ENCODE results near the gene AATF. TPM values are rescaled to one million over a fixed set of nuclear protein-coding genes. Genes with fewer than 3 reads are reported as not detected.
A peak's percentile ranks its signal among the peaks of the same experiment; 100 is the strongest.

Gene AATF
- total and polyA plus RNA-seq, 9 of the 15 experiments (the other 6 are each of a cell fraction or from before 2014, with no cell fraction given), result 34.5 to 133 (median 90.1) TPM

GRCh38 chr17:37082985-37083384, 134.2 kb downstream of the AATF start:
- 88% methylated on average over 4 of the region's 4 CpGs for WGBS (ENCODE audit: insufficient coverage, low coverage, missing lambda C conversion rate)
- no TSS peak for BruUV-seq (replicated peaks)
- H3K9ac ChIP-seq (ENCODE audit: insufficient read depth in 1 of 2, low read depth in 2 of 2, low read length in 2 of 2), result no peak overlapping the region
- TF ChIP-seq, protein P1, sequence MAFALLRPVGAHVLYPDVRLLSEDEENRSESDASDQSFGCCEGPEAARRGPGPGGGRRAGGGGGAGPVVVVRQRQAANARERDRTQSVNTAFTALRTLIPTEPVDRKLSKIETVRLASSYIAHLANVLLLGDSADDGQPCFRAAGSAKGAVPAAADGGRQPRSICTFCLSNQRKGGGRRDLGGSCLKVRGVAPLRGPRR (CRISPR knock-in tag; IDR thresholded peaks at IDR 0.05), result no peak
- no peak for TF ChIP-seq SRSF9 (IDR thresholded peaks at IDR 0.05; ENCODE audit: borderline replicate concordance, low read depth, low read length)
- no peak for TF ChIP-seq PURB (CRISPR knock-in tag; IDR thresholded peaks at IDR 0.05; ENCODE audit: low read depth)
- no peak for TF ChIP-seq CBX2 (IDR thresholded peaks at IDR 0.05; ENCODE audit: insufficient read depth, low read length, poor library complexity, severe bottlenecking)
- TF ChIP-seq RBM34 (IDR thresholded peaks at IDR 0.05; ENCODE audit: borderline replicate concordance, insufficient read depth, low read length), result no peak
- TF ChIP-seq MLX (CRISPR knock-in tag; conservative IDR thresholded peaks at IDR 0.05), result no peak
- TF ChIP-seq MECOM (CRISPR knock-in tag; IDR thresholded peaks at IDR 0.05), result no peak
- TF ChIP-seq POLR2H (tag; IDR thresholded peaks at IDR 0.05; ENCODE audit: low read depth), result no peak
- no peak for TF ChIP-seq GMEB1 (CRISPR knock-in tag; IDR thresholded peaks at IDR 0.05)
- TF ChIP-seq SMAD3 (CRISPR knock-in tag; conservative IDR thresholded peaks at IDR 0.05), result no peak
- TF ChIP-seq MYNN (IDR thresholded peaks at IDR 0.05), result 0 out of 2 replicates have a peak, but pooled peaks have one; percentile 20
- no peak for TF ChIP-seq MYNN (CRISPR knock-in tag; IDR thresholded peaks at IDR 0.05)
- no peak for TF ChIP-seq ZKSCAN1 (IDR thresholded peaks at IDR 0.05; ENCODE audit: low read depth, low read length)
- TF ChIP-seq POLR2A (conservative IDR thresholded peaks at IDR 0.05), result peak; percentile 59
- TF ChIP-seq POLR2G (IDR thresholded peaks at IDR 0.05; ENCODE audit: low read depth, low read length), result 0 out of 2 replicates have a peak, but pooled peaks have one; percentile 33
- TF ChIP-seq RBM39 (optimal IDR thresholded peaks at IDR 0.05; ENCODE audit: low read depth, low read length), result no peak
- no peak for TF ChIP-seq MED1 (CRISPR knock-in tag; IDR thresholded peaks at IDR 0.05; ENCODE audit: borderline replicate concordance)
- TF ChIP-seq SUPT5H (IDR thresholded peaks at IDR 0.05), result 0 out of 2 replicates have a peak, but pooled peaks have one; percentile 55
- TF ChIP-seq CHCHD3 (CRISPR knock-in tag; IDR thresholded peaks at IDR 0.05), result no peak
- TF ChIP-seq ZNF639 (CRISPR knock-in tag; conservative IDR thresholded peaks at IDR 0.05 in 1 of 2, IDR thresholded peaks at IDR 0.05 in 1 of 2), result no peak
- TF ChIP-seq RBM17 (IDR thresholded peaks at IDR 0.05; ENCODE audit: borderline replicate concordance, low read depth, low read length), result no peak

More at GRCh38 chr17:37082985-37083384, 134.2 kb downstream of the AATF start:
- Histone ChIP-seq H3K4me1 (replicated peaks in 1 of 2; ENCODE audit: control insufficient read depth in 2 of 2, insufficient read depth in 2 of 2, low read length in 2 of 2) (no peaks in the 10 kb centered on the region; a peak in 1 of 5 replicates), H3K36me3 (ENCODE audit: control insufficient read depth, insufficient read depth, low read length) (peaks cover 36% of the 10 kb centered on the region; the same call in 2 of the 3 replicates), H3K9me1 (ENCODE audit: control insufficient read depth, insufficient read depth, low read length) (no peaks in the 10 kb centered on the region), H3K27me3 (ENCODE audit: control insufficient read depth in 2 of 2, insufficient read depth in 2 of 2, low read length in 2 of 2) (no peaks in the 10 kb centered on the region), H3K9me3 (replicated peaks; ENCODE audit: control insufficient read depth, insufficient read depth, low read depth, low read length) (no peaks in the 10 kb centered on the region), H3K4me3 (no peak overlapping the region), H3K27ac (ENCODE audit: extremely low read depth, low read depth, low read length) (no peak overlapping the region), H3K79me2 (ENCODE audit: control insufficient read depth, insufficient read depth, low read length) (no peaks in the 10 kb centered on the region), H3K4me2 (ENCODE audit: insufficient read depth, low read length) (no peak overlapping the region), H4K20me1 (replicated peaks; ENCODE audit: control insufficient read depth, insufficient read depth, low read length) (no peaks in the 10 kb centered on the region), H2AFZ (ENCODE audit: low read depth, low read length) (no peak overlapping the region)
- intact Hi-C loops (cut with micrococcal nuclease), result no loop called here
- no peak for FAIRE-seq
- ATAC-seq, result peak; percentile 43
- DNase-seq (ENCODE audit: extremely low read depth in 1 of 4, low spot score in 3 of 4), result no peak
- in situ Hi-C loops (cut with MboI), result no loop called here
- POLR2A ChIA-PET, result no interaction called here
- CTCF ChIA-PET (ENCODE audit: low intra/inter-chr PET ratio), result no interaction called here
